B cell (primary cell): Measurements from ENCODE around the gene FZD2. TPM values are rescaled to one million over a fixed set of nuclear protein-coding genes. Genes with fewer than 3 reads are reported as not detected.

Experiments used
- ATAC-seq: fragments of 200-7000 bp; cut with Tn5 transposase; one replicate; pipeline ENCODE4 v1.10.0; 2021; ENCODE audit warnings: low read depth, mild to moderate bottlenecking, moderate number of reproducible peaks, moderate library complexity
- CTCF ChIA-PET: fragments of 350-600 bp; sonication (Branson Sonifier 250); formaldehyde crosslinking; loops from one replicate; lab custom pipeline; 2021; ENCODE audit warnings: antibody characterized with exemption, inconsistent platforms; lab: Charles Lee
- POLR2A ChIA-PET: fragments of 350-600 bp; sonication (Branson Sonifier 250); formaldehyde crosslinking; loops from one replicate; lab custom pipeline; 2021; ENCODE audit warnings: antibody characterized with exemption; lab: Charles Lee
- DNase-seq: peaks from one replicate; pipeline ENCODE4 v3.0.0; 2013
- H2AFZ ChIP-seq: 2 replicates; pipeline ENCODE4 v1.6.1; 2012; ENCODE audit warnings: mild to moderate bottlenecking, low read depth, low read length; ENCODE audit not compliant: insufficient read depth, poor library complexity, severe bottlenecking
- H3K27ac ChIP-seq, 2 donors: 1 replicate in 1 of 2; 2 replicates in 1 of 2; pipeline ENCODE4 v1.5.1; 2012 to 2013; ENCODE audit warnings: low read length in 2 of 2, mild to moderate bottlenecking in 2 of 2, moderate library complexity in 1 of 2
- H3K27me3 ChIP-seq, 4 experiments: fragments of 200-600 bp in 1 of 4; sonication (generic) in 1 of 4; replicated peaks in 1 of 4; 1 replicate in 2 of 4; 2 replicates in 2 of 4; pipeline versions ENCODE4 v1.6.1 to v1.7.0; 2013 to 2016; ENCODE audit warnings: low read length in 3 of 4, mild to moderate bottlenecking in 2 of 4, mixed read lengths in 1 of 4, moderate library complexity in 1 of 4; ENCODE audit not compliant: insufficient read depth in 4 of 4, control insufficient read depth in 3 of 4; ENCODE audit errors: control extremely low read depth in 1 of 4
- H3K36me3 ChIP-seq, 2 experiments: replicated peaks in 1 of 2; 1 replicate in 1 of 2; 2 replicates in 1 of 2; pipeline versions ENCODE4 v1.6.1 to v1.7.1; 2013; ENCODE audit warnings: low read length in 1 of 2; ENCODE audit not compliant: insufficient read depth in 2 of 2, control insufficient read depth in 1 of 2; ENCODE audit errors: control extremely low read depth in 1 of 2, extremely low read depth in 1 of 2
- H3K4me1 ChIP-seq, 2 donors: fragments of 200-600 bp in 1 of 2; sonication (generic) in 1 of 2; 1 replicate in 1 of 2; 2 replicates in 1 of 2; pipeline versions ENCODE4 v1.5.1 to v1.6.1; 2013 to 2017; ENCODE audit warnings: low read length in 2 of 2; ENCODE audit not compliant: control insufficient read depth in 2 of 2, insufficient read depth in 2 of 2
- H3K4me2 ChIP-seq: replicated peaks from 2 replicates; pipeline ENCODE3; 2012; ENCODE audit warnings: mild to moderate bottlenecking, low read depth, low read length; ENCODE audit not compliant: poor library complexity, severe bottlenecking
- H3K4me3 ChIP-seq, 5 experiments: fragments of 200-600 bp in 1 of 5; sonication (generic) in 1 of 5; 1 replicate in 3 of 5; 2 replicates in 2 of 5; pipeline versions ENCODE4 v1.5.1 to v1.7.0; 2011 to 2016; ENCODE audit warnings: low read length in 4 of 5, mild to moderate bottlenecking in 4 of 5, low read depth in 2 of 5, control low read depth in 1 of 5, moderate library complexity in 1 of 5; ENCODE audit not compliant: insufficient read depth in 1 of 5; ENCODE audit errors: control extremely low read depth in 1 of 5, extremely low read depth in 1 of 5
- H3K79me2 ChIP-seq: fragments of 200-600 bp; sonication (generic); one replicate; pipeline ENCODE4 v1.6.0; 2016; ENCODE audit warnings: low read length; ENCODE audit not compliant: control insufficient read depth, insufficient read depth
- H3K9ac ChIP-seq: fragments of 200-600 bp; sonication (generic); 2 replicates; pipeline ENCODE4 v1.6.1; 2017; ENCODE audit warnings: mild to moderate bottlenecking, low read length, moderate library complexity
- H3K9me3 ChIP-seq, 3 donors: one replicate each; pipeline versions ENCODE4 v1.6.1 to v1.7.1; 2013; ENCODE audit warnings: low read length in 2 of 3; ENCODE audit not compliant: control insufficient read depth in 2 of 3, insufficient read depth in 1 of 3; ENCODE audit errors: control extremely low read depth in 1 of 3
- H4K20me1 ChIP-seq: 2 replicates; pipeline ENCODE4 v1.6.0; 2012; ENCODE audit warnings: mild to moderate bottlenecking, low read length; ENCODE audit not compliant: insufficient read depth, control insufficient read depth, poor library complexity, severe bottlenecking
- H3K27ac Mint-ChIP-seq: one replicate; pipeline ENCODE4 v1.8.0; 2021; ENCODE audit warnings: mixed read lengths
- H3K27me3 Mint-ChIP-seq: one replicate; pipeline ENCODE4 v1.8.0; 2021; ENCODE audit warnings: mixed read lengths
- H3K4me1 Mint-ChIP-seq: one replicate; pipeline ENCODE4 v1.8.0; 2021; ENCODE audit warnings: mixed read lengths
- H3K4me3 Mint-ChIP-seq: one replicate; pipeline ENCODE4 v1.8.0; 2021; ENCODE audit warnings: mixed read lengths
- H3K9me3 Mint-ChIP-seq: one replicate; pipeline ENCODE4 v1.8.0; 2022; ENCODE audit warnings: mixed read lengths; ENCODE audit not compliant: insufficient read depth
- CTCF ChIP-seq: fragments of 200-600 bp; IDR thresholded peaks from one replicate; pipeline ENCODE4 v1.8.0; 2022; ENCODE audit warnings: antibody characterized with exemption, mild to moderate bottlenecking
- EZH2 ChIP-seq: IDR thresholded peaks from 2 replicates; pipeline ENCODE4 v1.6.1; 2012; ENCODE audit warnings: borderline replicate concordance, low read depth, mild to moderate bottlenecking, moderate library complexity, low read length; ENCODE audit not compliant: insufficient read depth, poor library complexity, severe bottlenecking
- WGBS: methylation state at CpG from one replicate; pipeline ENCODE4 v1.1.5; 2013; ENCODE audit warnings: missing lambda C conversion rate; ENCODE audit not compliant: insufficient coverage; 5-methylcytosine and 5-hydroxymethylcytosine counted together
- intact Hi-C: fragments of 100-400 bp; cut with micrococcal nuclease; formaldehyde crosslinking; loops from one replicate; pipeline ENCODE4 v1.10.0; 2022
- polyA plus RNA-seq: library from polyadenylated mRNA; depleted of rRNA; stranded (reverse); fragments of >200 nt; gene quantifications from 2 replicates; pipeline ENCODE4 v1.2.3, GENCODE V29; 2012
- total RNA-seq, 2 donors: library from RNA; stranded (reverse); fragments of 120-200 nt in 1 of 2; gene quantifications; 1 replicate in 1 of 2; 2 replicates in 1 of 2; pipeline versions ENCODE4 v1.2.3 to v1.2.4, GENCODE V29; 2013 to 2022

Gene FZD2
- total and polyA plus RNA-seq, 2 donors (not counting 1 experiment from before 2014, with no cell fraction given), result 1.6 to 2.5 TPM

GRCh38 chr17:44564429-44564828 is 7.1 kb downstream of the FZD2 start:
- no peak overlapping the region for H3K9ac ChIP-seq
- peaks cover 43% of the 10 kb centered on the region for H3K27me3 Mint-ChIP-seq

More at GRCh38 chr17:44564429-44564828, 7.1 kb downstream of the FZD2 start:
- POLR2A ChIA-PET, result no interaction called here
- Mint-ChIP-seq H3K4me1 (peaks cover 4% of the 10 kb centered on the region), H3K27ac (no peak overlapping the region), H3K9me3 (peaks cover 5% of the 10 kb centered on the region), H3K4me3 (no peak overlapping the region)
- peaks cover 0 to 41% (median 16%) of the 10 kb centered on the region in 4 experiments for H3K27me3 ChIP-seq
- no peaks in the 10 kb centered on the region for H3K79me2 ChIP-seq
- no peaks in the 10 kb centered on the region for H4K20me1 ChIP-seq
- H3K4me1 ChIP-seq, result no peaks in the 10 kb centered on the region
- intact Hi-C loops, result no loop called here
- no peaks in the 10 kb centered on the region for H3K36me3 ChIP-seq
- CTCF ChIA-PET, result interaction anchor here (1.6 kb wide), 1 partner anchor 10 kb away, joined by 4 read pairs; no protein-coding TSS in a partner anchor
- TF ChIP-seq EZH2 (no peak), CTCF (no peak)
- no peak for ATAC-seq
- H2AFZ ChIP-seq, result no peak overlapping the region
- peaks cover 0 to 18% (median 10%) of the 10 kb centered on the region in 3 donors for H3K9me3 ChIP-seq
- no peak overlapping the region for H3K4me3 ChIP-seq
- H3K27ac ChIP-seq, result no peak overlapping the region
- DNase-seq, result no peak
- no peak overlapping the region for H3K4me2 ChIP-seq
- WGBS, result 90% methylated on average over 4 of the region's 7 CpGs
